HepG2 (cell line): ENCODE data around the gene CFAP210. TPM values are rescaled to one million over a fixed set of nuclear protein-coding genes. Genes with fewer than 3 reads are reported as not detected.

Experiments
- ATAC-seq: fragments of 200-7000 bp; cut with Tn5 transposase; 3 replicates; pipeline ENCODE4 v1.9.1; 2020; ENCODE audit warnings: mild to moderate bottlenecking, moderate library complexity
- BruUV-seq: library from RNA; stranded (reverse); fragments of 400-500 nt; replicated peaks from 2 replicates; lab custom pipeline; 2021; lab: Mats Ljungman, UMichigan
- CTCF ChIA-PET: fragments of 300-600 bp; formaldehyde crosslinking; extraction: SDS; loops from one replicate; lab custom pipeline; 2021; ENCODE audit warnings: low total read pairs, inconsistent platforms, low intra/inter-chr PET ratio; lab: Yijun Ruan, JAX
- POLR2A ChIA-PET: fragments of 350-600 bp; sonication (Branson Sonifier 250); formaldehyde crosslinking; loops from one replicate; lab custom pipeline; 2020; ENCODE audit warnings: antibody characterized with exemption, inconsistent platforms; lab: Yijun Ruan, JAX
- DNase-seq: peaks from one replicate; pipeline ENCODE4 v3.0.0-alpha.2; 2015; ENCODE audit warnings: low spot score
- FAIRE-seq: peaks from 3 replicates; lab custom pipeline; 2011; peaks lifted over from hg19 to GRCh38; lab: Jason Lieb, UNC
- H2AFZ ChIP-seq: one replicate; pipeline ENCODE4 v1.6.1; 2011; ENCODE audit warnings: low read length, inconsistent platforms
- H3K27ac ChIP-seq: fragments of 300-600 bp; 3 replicates; pipeline ENCODE4 v1.8.0; 2011; ENCODE audit warnings: mixed run types, mild to moderate bottlenecking, mixed read lengths, low read length, inconsistent platforms; ENCODE audit not compliant: insufficient read depth; ENCODE audit errors: extremely low read length
- H3K27me3 ChIP-seq, 2 experiments: fragments of 200-600 bp in 1 of 2; 2 replicates in 1 of 2; 3 replicates in 1 of 2; pipeline versions ENCODE4 v1.6.0 to v1.8.0; 2011; ENCODE audit warnings: low read length in 2 of 2, mild to moderate bottlenecking in 2 of 2, moderate library complexity in 2 of 2, inconsistent platforms in 1 of 2; ENCODE audit not compliant: insufficient read depth in 2 of 2, control insufficient read depth in 1 of 2
- H3K36me3 ChIP-seq, 2 experiments: fragments of 200-600 bp in 1 of 2; replicated peaks in 1 of 2; 2 replicates in 1 of 2; 3 replicates in 1 of 2; pipeline versions ENCODE4 v1.5.1 to v1.8.0; 2011; ENCODE audit warnings: low read length in 2 of 2, inconsistent platforms in 1 of 2; ENCODE audit not compliant: insufficient read depth in 2 of 2, control insufficient read depth in 1 of 2
- H3K4me1 ChIP-seq: 2 replicates; pipeline ENCODE4 v1.5.1; 2012; ENCODE audit warnings: low read length, inconsistent platforms; ENCODE audit not compliant: insufficient read depth
- H3K4me2 ChIP-seq: 2 replicates; pipeline ENCODE4 v1.6.0; 2011; ENCODE audit warnings: low read depth, low read length, inconsistent platforms
- H3K4me3 ChIP-seq, 3 experiments: fragments of 200-600 bp in 1 of 3; sonication (generic), shearing (Covaris generic) in 1 of 3; replicated peaks in 1 of 3; 2 replicates each; pipeline ENCODE4 v1.5.1; 2011 to 2016; ENCODE audit warnings: low read length in 3 of 3, inconsistent platforms in 2 of 3, low read depth in 2 of 3, mild to moderate bottlenecking in 2 of 3, control low read depth in 1 of 3, mixed read lengths in 1 of 3; ENCODE audit not compliant: insufficient read depth in 1 of 3
- H3K79me2 ChIP-seq: one replicate; pipeline ENCODE4 v1.6.1; 2011; ENCODE audit warnings: low read length, inconsistent platforms; ENCODE audit not compliant: insufficient read depth
- H3K9ac ChIP-seq: 2 replicates; pipeline ENCODE4 v1.6.0; 2011; ENCODE audit warnings: mild to moderate bottlenecking, low read depth, low read length, inconsistent platforms; ENCODE audit not compliant: insufficient read depth
- H3K9me3 ChIP-seq: 2 replicates; pipeline ENCODE4 v1.5.1; 2012; ENCODE audit warnings: mild to moderate bottlenecking, low read length
- H4K20me1 ChIP-seq: 2 replicates; pipeline ENCODE4 v1.6.0; 2011; ENCODE audit warnings: inconsistent platforms, mild to moderate bottlenecking, low read length, moderate library complexity; ENCODE audit not compliant: insufficient read depth
- ARID2 ChIP-seq: sonication (generic); formaldehyde crosslinking; IDR thresholded peaks from 2 replicates; pipeline ENCODE4 v1.8.1; 2022; ENCODE audit warnings: mild to moderate bottlenecking, missing genetic modification reagents, borderline replicate concordance
- CHD4 ChIP-seq: fragments of 200-600 bp; sonication (generic); IDR thresholded peaks from 2 replicates; pipeline ENCODE4 v1.7.0; 2017; ENCODE audit warnings: mild to moderate bottlenecking, low read length, borderline replicate concordance
- PAXIP1 ChIP-seq: sonication (generic); formaldehyde crosslinking; conservative IDR thresholded peaks from 2 replicates; pipeline ENCODE4 v1.4.0; 2020; ENCODE audit warnings: mild to moderate bottlenecking, missing genetic modification reagents, moderate library complexity
- SRSF4 ChIP-seq: fragments of 200-400 bp; formaldehyde crosslinking; IDR thresholded peaks from one replicate; pipeline ENCODE4 v1.6.1; 2018; ENCODE audit warnings: mild to moderate bottlenecking, low read depth, low read length, moderate library complexity; ENCODE audit not compliant: poor library complexity, severe bottlenecking
- ZBTB8A ChIP-seq: sonication (generic); formaldehyde crosslinking; IDR thresholded peaks from 2 replicates; pipeline ENCODE4 v1.4.0; 2020; ENCODE audit warnings: mild to moderate bottlenecking, low read depth, missing genetic modification reagents, borderline replicate concordance
- ZFP36L1 ChIP-seq: sonication (generic); formaldehyde crosslinking; IDR thresholded peaks from 2 replicates; pipeline ENCODE4 v1.8.0; 2022; ENCODE audit warnings: mild to moderate bottlenecking, missing genetic modification reagents, moderate library complexity
- ZNF510 ChIP-seq: sonication (generic); formaldehyde crosslinking; IDR thresholded peaks from 2 replicates; pipeline ENCODE4 v1.4.0; 2020; ENCODE audit warnings: low read depth, mild to moderate bottlenecking, missing genetic modification reagents
- ZNF710 ChIP-seq: sonication (generic); formaldehyde crosslinking; IDR thresholded peaks from 2 replicates; pipeline ENCODE4 v1.5.0; 2020; ENCODE audit warnings: mild to moderate bottlenecking, missing genetic modification reagents, borderline replicate concordance
- ZNF879 ChIP-seq: sonication (generic); formaldehyde crosslinking; IDR thresholded peaks from 2 replicates; pipeline ENCODE4 v1.8.1; 2023; ENCODE audit warnings: missing genetic modification reagents
- ZSCAN30 ChIP-seq: sonication (generic); formaldehyde crosslinking; IDR thresholded peaks from 2 replicates; pipeline ENCODE4 v1.5.0; 2020; ENCODE audit warnings: mild to moderate bottlenecking, missing genetic modification reagents
- WGBS: methylation state at CpG from one replicate; pipeline ENCODE4 v1.1.6; 2017; ENCODE audit warnings: low lambda C conversion rate; 5-methylcytosine and 5-hydroxymethylcytosine counted together
- in situ Hi-C: cut with HindIII; loops from 2 replicates; pipeline ENCODE4 v1.10.0; 2017; ENCODE audit warnings: low pct_unique_long_range_greater_than_20kb; ENCODE audit not compliant: extremely low pct_ligation_motif_present
- intact Hi-C: fragments of 100-400 bp; cut with micrococcal nuclease; formaldehyde crosslinking; loops from one replicate; pipeline ENCODE4 v1.10.0; 2022; ENCODE audit not compliant: unreplicated experiment
- polyA plus RNA-seq, 8 experiments: library from polyadenylated mRNA; depleted of rRNA in 3 of 8; stranded (reverse) in 7 of 8; unstranded in 1 of 8; fragments of >200 nt; fragmentation: Illumina TruSeq in 4 of 8; extraction: Trizol in 4 of 8; gene quantifications; 2 replicates each; pipeline versions ENCODE4 v1.2.1 to v1.2.3, GENCODE V29; 2011 to 2016; ENCODE audit warnings: low read depth in 4 of 8, missing spikeins in 1 of 8, mixed read lengths in 1 of 8; ENCODE audit not compliant: insufficient read depth in 1 of 8
- total RNA-seq, 5 experiments: library from RNA; depleted of rRNA; stranded (reverse); fragments of >200 nt; fragmentation: Illumina TruSeq; extraction: Trizol; gene quantifications; 2 replicates each; pipeline ENCODE4 v1.2.3, GENCODE V29; 2016; ENCODE audit warnings: low read depth in 1 of 5
- TF ChIP-seq, protein P1 (sequence below): sonication (generic); formaldehyde crosslinking; IDR thresholded peaks from 2 replicates; pipeline ENCODE4 v1.8.1; 2023; ENCODE audit warnings: mild to moderate bottlenecking, missing genetic modification reagents

Gene CFAP210
- total and polyA plus RNA-seq, 2 of the 13 experiments (the other 11 are each of a cell fraction or from before 2014, with no cell fraction given): 0.18 TPM; not detected in 1

DNA sequence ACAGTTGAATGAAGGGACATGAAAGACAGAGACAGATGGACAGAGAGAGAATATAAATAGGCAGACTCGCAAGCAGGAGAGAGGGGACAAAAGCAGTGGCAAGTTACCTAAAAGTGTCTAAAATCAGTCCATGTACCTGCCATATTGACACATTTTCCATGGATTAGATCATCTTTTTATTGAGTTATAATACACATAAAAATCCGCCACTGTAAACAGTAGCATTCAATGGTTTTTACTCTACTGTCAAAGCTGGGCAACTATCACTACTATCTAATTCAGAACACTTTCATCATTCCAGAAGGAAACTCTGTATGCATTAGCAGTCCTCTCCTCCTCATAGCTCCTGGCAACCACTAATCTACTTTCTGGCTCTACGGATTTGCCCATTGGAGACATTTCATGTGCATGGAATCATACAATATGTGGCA, 10.1 kb downstream of the CFAP210 start:
- H3K4me2 ChIP-seq: peak overlapping the region; percentile 64
- peak overlapping the region; percentile 64 for H3K9ac ChIP-seq
- H2AFZ ChIP-seq: peak overlapping the region; percentile 69
- TF ChIP-seq ZFP36L1 (CRISPR knock-in tag) (0 out of 2 replicates have a peak, but pooled peaks have one; percentile 14), ZSCAN30 (0 out of 2 replicates have a peak, but pooled peaks have one; percentile 5), PAXIP1 (CRISPR knock-in tag) (no peak), ARID2 (CRISPR knock-in tag) (peak; percentile 91; the same call in 1 of the 2 replicates), ZBTB8A (CRISPR knock-in tag) (0 out of 2 replicates have a peak, but pooled peaks have one; percentile 52), CHD4 (peak; percentile 2; the same call in 1 of the 2 replicates), ZNF879 (0 out of 2 replicates have a peak, but pooled peaks have one; percentile 43), ZNF510 (0 out of 2 replicates have a peak, but pooled peaks have one; percentile 16), ZNF710 (CRISPR knock-in tag) (no peak), SRSF4 (no peak)
- TF ChIP-seq, protein P1, sequence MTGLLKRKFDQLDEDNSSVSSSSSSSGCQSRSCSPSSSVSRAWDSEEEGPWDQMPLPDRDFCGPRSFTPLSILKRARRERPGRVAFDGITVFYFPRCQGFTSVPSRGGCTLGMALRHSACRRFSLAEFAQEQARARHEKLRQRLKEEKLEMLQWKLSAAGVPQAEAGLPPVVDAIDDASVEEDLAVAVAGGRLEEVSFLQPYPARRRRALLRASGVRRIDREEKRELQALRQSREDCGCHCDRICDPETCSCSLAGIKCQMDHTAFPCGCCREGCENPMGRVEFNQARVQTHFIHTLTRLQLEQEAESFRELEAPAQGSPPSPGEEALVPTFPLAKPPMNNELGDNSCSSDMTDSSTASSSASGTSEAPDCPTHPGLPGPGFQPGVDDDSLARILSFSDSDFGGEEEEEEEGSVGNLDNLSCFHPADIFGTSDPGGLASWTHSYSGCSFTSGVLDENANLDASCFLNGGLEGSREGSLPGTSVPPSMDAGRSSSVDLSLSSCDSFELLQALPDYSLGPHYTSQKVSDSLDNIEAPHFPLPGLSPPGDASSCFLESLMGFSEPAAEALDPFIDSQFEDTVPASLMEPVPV: 0 out of 2 replicates have a peak, but pooled peaks have one; percentile 17
- in situ Hi-C loops: no loop called here
- no peaks in the 10 kb centered on the region for H3K79me2 ChIP-seq
- no peak overlapping the region; a peak in 1 of 6 replicates for H3K4me3 ChIP-seq
- CTCF ChIA-PET: no interaction called here
- H3K27me3 ChIP-seq: no peaks in the 10 kb centered on the region
- TSS peak; percentile 67 for BruUV-seq
- no peaks in the 10 kb centered on the region for H4K20me1 ChIP-seq
- peaks cover 38% of the 10 kb centered on the region for H3K4me1 ChIP-seq
- H3K27ac ChIP-seq: peak overlapping the region; percentile 92
- no peaks in the 10 kb centered on the region for H3K9me3 ChIP-seq
- FAIRE-seq (peak; percentile 32), ATAC-seq (peak; percentile 6; the same call in 1 of the 3 replicates), DNase-seq (no peak)
- POLR2A ChIA-PET: interaction anchor here (0.6 to 3.1 kb wide), 14 partner anchors 10 to 204 kb away, joined by 3 to 32 read pairs (median 4); partner anchors contain the start of genes BBS5, CFAP210, KLHL23 and PHOSPHO2
- 73% methylated on average over 3 of the region's 3 CpGs for WGBS
- no peaks in the 10 kb centered on the region for H3K36me3 ChIP-seq
- intact Hi-C loops: loop anchor here (5.0 kb wide), 1 partner anchor 112 kb away; the partner anchor contains the start of gene FASTKD1
